ENCODE data around the gene DHRS4.

The DHRS4 gene

GRCh38 chr14:23953464-23954278 lies at the start of gene DHRS4:
DHRS4 (plus strand) TSS chr14:23953770; CDS start chr14:23953789, 19 bp downstream.
- DNase-seq: peak; percentile 60 to 81

- peak; percentile 5 to 50 for DNase-seq
Observed at GRCh38 chr14:23910101-23910875, 43.3 kb upstream of the DHRS4 start.

- DNase-seq: no peak
Observed at GRCh38 chr14:23910876-23911210, 42.7 kb upstream of the DHRS4 start.

GRCh38 chr14:23915559-23915958 lies 38.0 kb upstream of the DHRS4 start:
- no peak for DNase-seq

GRCh38 chr14:23916004-23916403 lies 37.6 kb upstream of the DHRS4 start:
- no peak for DNase-seq

GRCh38 chr14:23916446-23916845 lies 37.1 kb upstream of the DHRS4 start:
- DNase-seq: no peak

GRCh38 chr14:23922545-23922944 lies 31.0 kb upstream of the DHRS4 start:
- DNase-seq: no peak

GRCh38 chr14:23925523-23926075 lies 28.0 kb upstream of the DHRS4 start:
- no peak for DNase-seq

- DNase-seq: no peak
Observed at GRCh38 chr14:23926543-23926942, 27.0 kb upstream of the DHRS4 start.

GRCh38 chr14:23929136-23929535 lies 24.4 kb upstream of the DHRS4 start:
- no peak for DNase-seq

GRCh38 chr14:23929822-23930294 lies 23.7 kb upstream of the DHRS4 start:
- peak; percentile 42 to 78 for DNase-seq

GRCh38 chr14:23930742-23931141 lies 22.8 kb upstream of the DHRS4 start:
- DNase-seq: no peak

GRCh38 chr14:23931721-23932289 lies 21.8 kb upstream of the DHRS4 start:
- no peak for DNase-seq

GRCh38 chr14:23932639-23933038 lies 20.9 kb upstream of the DHRS4 start:
- no peak for DNase-seq

- DNase-seq: no peak
Observed at GRCh38 chr14:23933108-23933741, 20.3 kb upstream of the DHRS4 start.

- no peak for DNase-seq
Observed at GRCh38 chr14:23933742-23934128, 19.8 kb upstream of the DHRS4 start.

GRCh38 chr14:23935158-23935557 lies 18.4 kb upstream of the DHRS4 start:
- no peak for DNase-seq

- DNase-seq: no peak
Observed at GRCh38 chr14:23936084-23936829, 17.3 kb upstream of the DHRS4 start.

GRCh38 chr14:23937203-23937602 lies 16.4 kb upstream of the DHRS4 start:
- DNase-seq: no peak

- no peak for DNase-seq
Observed at GRCh38 chr14:23938823-23939222, 14.7 kb upstream of the DHRS4 start.

- no peak for DNase-seq
Observed at GRCh38 chr14:23939607-23940326, 13.8 kb upstream of the DHRS4 start.

GRCh38 chr14:23941230-23941629 lies 12.3 kb upstream of the DHRS4 start:
- DNase-seq: no peak
